Endodermal cell (in vitro differentiated cells): ENCODE measurements around the gene HOXC9. TPM values are rescaled to one million over a fixed set of nuclear protein-coding genes. Genes with fewer than 3 reads are reported as not detected.

Experiments used
- DNase-seq: peaks from one replicate; pipeline ENCODE4 v3.0.0-alpha.2; 2017
- H3K27ac ChIP-seq: 2 replicates; pipeline ENCODE4 v1.5.1; 2013; ENCODE audit warnings: mild to moderate bottlenecking, low read depth, low read length, moderate library complexity
- H3K27me3 ChIP-seq: 2 replicates; pipeline ENCODE4 v1.6.1; 2013; ENCODE audit warnings: mild to moderate bottlenecking, low read length, moderate library complexity; ENCODE audit not compliant: insufficient read depth, control insufficient read depth, poor library complexity, severe bottlenecking
- H3K36me3 ChIP-seq: 2 replicates; pipeline ENCODE4 v1.7.0; 2013; ENCODE audit warnings: mild to moderate bottlenecking, low read length, moderate library complexity; ENCODE audit not compliant: control insufficient read depth, insufficient read depth
- H3K4me1 ChIP-seq: one replicate; pipeline ENCODE4 v1.7.0; 2013; ENCODE audit warnings: low read length; ENCODE audit not compliant: control insufficient read depth, insufficient read depth
- H3K4me3 ChIP-seq: 2 replicates; pipeline ENCODE4 v1.5.1; 2013; ENCODE audit warnings: mild to moderate bottlenecking, low read length, moderate library complexity
- H3K9ac ChIP-seq: 2 replicates; pipeline ENCODE4 v1.6.1; 2013; ENCODE audit warnings: mild to moderate bottlenecking, low read length, moderate library complexity; ENCODE audit not compliant: poor library complexity, severe bottlenecking; ENCODE audit errors: extremely low read depth
- H3K9me3 ChIP-seq: 2 replicates; pipeline ENCODE4 v1.6.1; 2013; ENCODE audit warnings: mild to moderate bottlenecking, low read length, moderate library complexity; ENCODE audit not compliant: control insufficient read depth
- H3K27ac Mint-ChIP-seq: 2 replicates; pipeline ENCODE4 v1.8.0; 2020; ENCODE audit warnings: mixed read lengths
- H3K27me3 Mint-ChIP-seq: 2 replicates; pipeline ENCODE4 v1.8.0; 2021; ENCODE audit warnings: mild to moderate bottlenecking, mixed read lengths; ENCODE audit not compliant: insufficient read depth
- H3K36me3 Mint-ChIP-seq: 2 replicates; pipeline ENCODE4 v1.8.0; 2020; ENCODE audit warnings: low read depth, mixed read lengths
- H3K4me1 Mint-ChIP-seq: 2 replicates; pipeline ENCODE4 v1.8.0; 2020; ENCODE audit warnings: mixed read lengths
- H3K4me3 Mint-ChIP-seq: 2 replicates; pipeline ENCODE4 v1.8.0; 2020; ENCODE audit warnings: mild to moderate bottlenecking, moderate library complexity, mixed read lengths
- H3K9me3 Mint-ChIP-seq: 2 replicates; pipeline ENCODE4 v1.8.0; 2020; ENCODE audit warnings: mild to moderate bottlenecking, mixed read lengths
- WGBS, 2 experiments: methylation state at CpG; one replicate each; pipeline versions ENCODE4 v1.1.5 to v1.1.7; 2013; ENCODE audit warnings: missing lambda C conversion rate in 2 of 2, mixed read lengths in 1 of 2; ENCODE audit not compliant: insufficient coverage in 1 of 2, insufficient read length in 1 of 2; 5-methylcytosine and 5-hydroxymethylcytosine counted together
- total RNA-seq, 2 donors: library from RNA; stranded (reverse); fragmentation: NEBNext Ultra II Directional in 1 of 2; extraction: Animal tissue kit (Norgen Biotek cat#: 25700) in 1 of 2; gene quantifications; 2 replicates in 1 of 2; 3 replicates in 1 of 2; pipeline ENCODE4 v1.2.1, GENCODE V29; 2021
- TF ChIP-seq, protein P1 (sequence below): fragments of 200-600 bp; sonication (generic); conservative IDR thresholded peaks from 2 replicates; pipeline ENCODE4 v1.5.0; 2021; ENCODE audit warnings: antibody characterized with exemption, mild to moderate bottlenecking

HOXC9 gene
- total RNA-seq, 2 donors from 2014 or later, result not detected

DNA sequence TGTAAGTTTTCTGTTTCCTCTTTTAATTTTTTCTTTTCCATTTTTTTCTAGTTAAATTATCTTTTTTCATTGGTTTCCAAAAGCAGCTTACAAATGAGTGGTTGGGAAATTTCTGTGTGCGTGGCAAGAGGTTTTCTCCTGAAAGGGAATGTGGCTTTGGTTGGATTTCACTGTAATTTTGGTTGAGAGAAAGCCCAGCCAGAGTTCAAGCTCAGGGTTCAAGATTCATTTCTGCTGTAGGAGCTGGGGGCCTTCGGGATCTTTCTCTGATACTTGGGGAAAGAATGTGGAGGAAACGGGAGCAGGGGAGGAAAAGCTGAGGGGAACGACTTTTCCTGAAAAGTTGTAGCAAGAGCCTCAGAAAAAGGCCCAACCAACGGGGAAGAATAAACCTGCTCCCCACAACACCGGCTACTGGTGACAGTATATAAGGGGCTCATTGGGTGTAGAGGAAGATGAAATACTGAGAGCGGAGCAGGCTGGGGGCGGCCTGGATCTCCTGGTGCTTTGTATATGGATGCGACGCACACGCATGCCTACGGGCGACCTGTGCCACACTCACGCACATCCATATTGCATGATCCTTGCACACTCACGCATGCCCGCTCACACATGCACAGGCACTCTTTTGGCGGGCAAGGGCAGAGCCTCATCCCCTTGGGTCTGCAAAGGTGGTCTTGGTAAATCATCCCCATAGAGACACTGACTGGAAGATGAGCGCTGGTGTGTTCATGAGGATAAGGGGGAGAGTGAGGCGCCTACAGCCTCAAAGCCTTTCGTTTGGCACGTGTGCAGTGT is 13.1 kb upstream of the HOXC9 start:
- 51 to 54% methylated on average over 8 to 21 of the region's 21 CpGs for WGBS, 2 experiments
- peaks cover 100% of the 10 kb centered on the region for H3K27me3 ChIP-seq
- H3K27ac ChIP-seq, result no peak overlapping the region
- no peak overlapping the region for H3K9ac ChIP-seq
- peaks cover 8% of the 10 kb centered on the region for H3K9me3 ChIP-seq
- Mint-ChIP-seq H3K27me3 (peaks cover 100% of the 10 kb centered on the region), H3K9me3 (peaks cover 16% of the 10 kb centered on the region), H3K36me3 (no peaks in the 10 kb centered on the region), H3K4me1 (no peaks in the 10 kb centered on the region), H3K27ac (no peak overlapping the region), H3K4me3 (no peak overlapping the region)
- no peaks in the 10 kb centered on the region for H3K36me3 ChIP-seq
- TF ChIP-seq, protein P1, sequence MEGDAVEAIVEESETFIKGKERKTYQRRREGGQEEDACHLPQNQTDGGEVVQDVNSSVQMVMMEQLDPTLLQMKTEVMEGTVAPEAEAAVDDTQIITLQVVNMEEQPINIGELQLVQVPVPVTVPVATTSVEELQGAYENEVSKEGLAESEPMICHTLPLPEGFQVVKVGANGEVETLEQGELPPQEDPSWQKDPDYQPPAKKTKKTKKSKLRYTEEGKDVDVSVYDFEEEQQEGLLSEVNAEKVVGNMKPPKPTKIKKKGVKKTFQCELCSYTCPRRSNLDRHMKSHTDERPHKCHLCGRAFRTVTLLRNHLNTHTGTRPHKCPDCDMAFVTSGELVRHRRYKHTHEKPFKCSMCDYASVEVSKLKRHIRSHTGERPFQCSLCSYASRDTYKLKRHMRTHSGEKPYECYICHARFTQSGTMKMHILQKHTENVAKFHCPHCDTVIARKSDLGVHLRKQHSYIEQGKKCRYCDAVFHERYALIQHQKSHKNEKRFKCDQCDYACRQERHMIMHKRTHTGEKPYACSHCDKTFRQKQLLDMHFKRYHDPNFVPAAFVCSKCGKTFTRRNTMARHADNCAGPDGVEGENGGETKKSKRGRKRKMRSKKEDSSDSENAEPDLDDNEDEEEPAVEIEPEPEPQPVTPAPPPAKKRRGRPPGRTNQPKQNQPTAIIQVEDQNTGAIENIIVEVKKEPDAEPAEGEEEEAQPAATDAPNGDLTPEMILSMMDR, result no peak
- H3K4me1 ChIP-seq, result no peaks in the 10 kb centered on the region
- no peak overlapping the region for H3K4me3 ChIP-seq
- DNase-seq, result no peak

DNA sequence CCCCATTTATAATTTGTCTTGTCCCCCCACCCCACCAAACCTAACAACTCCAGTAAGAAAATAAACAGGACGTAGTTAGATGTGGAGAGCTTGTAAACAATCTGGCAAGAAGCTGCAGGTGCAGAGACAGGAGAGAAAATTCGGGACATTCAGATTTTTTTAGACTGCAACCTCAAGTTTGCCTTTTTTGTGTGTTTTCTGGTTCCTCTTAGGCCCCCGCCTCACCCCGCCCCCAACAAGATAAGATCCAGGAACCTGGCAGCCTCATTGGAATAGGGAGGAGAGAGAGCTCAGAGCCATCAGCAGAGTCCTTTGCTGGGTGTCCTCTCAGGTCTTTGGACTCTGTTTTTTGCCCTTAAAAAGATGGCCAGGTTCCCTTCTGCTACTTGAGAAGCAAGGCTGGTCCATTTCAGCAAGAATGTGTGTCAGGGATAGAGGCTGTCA is 12.2 kb upstream of the HOXC9 start:
- Histone ChIP-seq H3K9me3 (peaks cover 8% of the 10 kb centered on the region), H3K27me3 (peaks cover 100% of the 10 kb centered on the region), H3K9ac (no peak overlapping the region), H3K36me3 (no peaks in the 10 kb centered on the region), H3K4me3 (no peak overlapping the region), H3K27ac (no peak overlapping the region), H3K4me1 (no peaks in the 10 kb centered on the region)
- Mint-ChIP-seq H3K9me3 (peaks cover 16% of the 10 kb centered on the region), H3K4me1 (no peaks in the 10 kb centered on the region), H3K4me3 (no peak overlapping the region), H3K27ac (no peak overlapping the region), H3K36me3 (no peaks in the 10 kb centered on the region), H3K27me3 (peaks cover 100% of the 10 kb centered on the region)
- no peak for DNase-seq
- 21 to 29% methylated on average over 1 to 4 of the region's 4 CpGs for WGBS, 2 experiments
- TF ChIP-seq, protein P1, result no peak

DNA sequence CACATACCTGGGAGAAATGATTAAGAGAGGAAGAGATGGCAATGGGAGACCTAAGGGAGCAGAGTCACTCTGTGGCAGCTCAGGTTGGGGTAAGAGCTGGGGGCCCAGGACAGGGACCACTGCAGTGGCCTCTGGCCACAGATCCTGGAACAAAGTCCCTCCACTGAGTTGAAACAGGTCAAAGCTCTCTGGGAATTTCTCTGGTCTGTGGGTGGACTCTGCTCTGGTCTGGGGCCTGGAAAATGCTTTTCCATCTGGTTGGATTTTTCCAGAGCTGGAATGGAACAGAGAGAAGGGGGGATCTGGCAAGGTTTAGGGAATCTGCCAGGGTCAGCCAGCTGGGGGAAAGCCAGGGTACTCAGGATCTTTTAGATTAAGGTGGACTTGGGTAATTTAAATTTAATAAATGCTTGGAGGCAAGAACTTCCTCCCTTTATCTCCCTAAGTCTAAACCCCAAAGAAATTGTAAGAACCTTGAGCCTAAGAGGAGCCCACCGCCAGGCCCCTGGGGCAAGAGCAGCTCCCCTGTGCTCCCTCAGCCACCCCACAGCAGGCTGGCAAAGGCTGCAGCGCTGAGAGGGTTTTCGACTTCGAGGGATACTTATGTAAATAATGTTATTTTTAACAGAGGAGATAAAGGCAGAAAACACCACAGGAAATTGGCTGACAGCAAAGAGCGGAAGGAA is 11.3 kb upstream of the HOXC9 start:
- Mint-ChIP-seq H3K27me3 (peaks cover 100% of the 10 kb centered on the region), H3K36me3 (no peaks in the 10 kb centered on the region), H3K27ac (no peak overlapping the region), H3K9me3 (peaks cover 11% of the 10 kb centered on the region), H3K4me1 (no peaks in the 10 kb centered on the region), H3K4me3 (no peak overlapping the region)
- WGBS, 2 experiments, result 12 to 14% methylated on average over 1 to 5 of the region's 5 CpGs
- H3K27ac ChIP-seq, result no peak overlapping the region
- H3K9ac ChIP-seq, result no peak overlapping the region
- no peaks in the 10 kb centered on the region for H3K36me3 ChIP-seq
- no peaks in the 10 kb centered on the region for H3K4me1 ChIP-seq
- peaks cover 100% of the 10 kb centered on the region for H3K27me3 ChIP-seq
- peaks cover 8% of the 10 kb centered on the region for H3K9me3 ChIP-seq
- TF ChIP-seq, protein P1, result no peak
- no peak overlapping the region for H3K4me3 ChIP-seq
- no peak for DNase-seq
